Measurements from ENCODE around the gene SRCIN1. TPM values are rescaled to one million over a fixed set of nuclear protein-coding genes. Genes with fewer than 3 reads are reported as not detected.

The SRCIN1 gene
- total and polyA plus RNA-seq, 4 donors, result 0.05 to 5.3 (median 2.7) TPM

- TF ChIP-seq FOXA2 (IDR thresholded peaks at IDR 0.05) (no peak), HNF4G (IDR thresholded peaks at IDR 0.05) (no peak), NR2F2 (IDR thresholded peaks at IDR 0.05) (no peak), SP1 (IDR thresholded peaks at IDR 0.05) (no peak), REST (IDR thresholded peaks at IDR 0.05) (no peak), EGR1 (IDR thresholded peaks at IDR 0.05; ENCODE audit: low read depth in 2 of 2) (no peak), HNF4A (conservative IDR thresholded peaks at IDR 0.05) (no peak), YY1 (IDR thresholded peaks at IDR 0.05) (no peak), TAF1 (conservative IDR thresholded peaks at IDR 0.05) (no peak), GABPA (IDR thresholded peaks at IDR 0.05 in 1 of 2, conservative IDR thresholded peaks at IDR 0.05 in 1 of 2) (no peak), JUND (IDR thresholded peaks at IDR 0.05) (no peak), ZBTB33 (IDR thresholded peaks at IDR 0.05) (no peak), ATF3 (IDR thresholded peaks at IDR 0.05) (no peak), CTCF (IDR thresholded peaks at IDR 0.05; ENCODE audit: low read depth, low read length, missing input control) (no peak), RXRA (IDR thresholded peaks at IDR 0.05) (no peak), MAX (IDR thresholded peaks at IDR 0.05) (no peak)
- no peaks in the 10 kb centered on the region for H3K9me3 ChIP-seq (ENCODE audit: control insufficient read depth in 4 of 4, low read length in 3 of 4)
- H3K4me3 ChIP-seq (ENCODE audit: low read depth in 1 of 3, low read length in 3 of 3), result no peak overlapping the region
- no peaks in the 10 kb centered on the region for H3K36me3 ChIP-seq (ENCODE audit: control insufficient read depth in 4 of 4, insufficient read depth in 3 of 4, low read depth in 1 of 4, low read length in 3 of 4)
- no peak for DNase-seq (ENCODE audit: low spot score)
- no peak overlapping the region for H3K9ac ChIP-seq (ENCODE audit: low read depth in 1 of 2, low read length in 2 of 2)
- peaks cover 4 to 17% (median 8%) of the 10 kb centered on the region in 4 donors for H3K4me1 ChIP-seq (ENCODE audit: control insufficient read depth in 4 of 4, insufficient read depth in 4 of 4, low read length in 3 of 4)
- H3K27ac ChIP-seq (ENCODE audit: low read depth in 1 of 2, low read length in 2 of 2), result no peak overlapping the region
- WGBS, result 90% methylated on average over 6 of the region's 6 CpGs
- H3K27me3 ChIP-seq (ENCODE audit: control insufficient read depth in 4 of 4, insufficient read depth in 4 of 4, low read length in 3 of 4), result peaks cover 0 to 5% (median 2%) of the 10 kb centered on the region in 4 donors
Observed at GRCh38 chr17:38508570-38508950, 97.2 kb downstream of the SRCIN1 start.
